Left kidney (tissue), 8 donors: Measurements from ENCODE around the gene FAHD1. TPM values are rescaled to one million over a fixed set of nuclear protein-coding genes. Genes with fewer than 3 reads are reported as not detected.

Experiments used
- DNase-seq: peaks from one replicate; pipeline ENCODE4 v3.0.0-alpha.2; 2013
- long read RNA-seq, 8 donors: transcript quantifications; one replicate each; lab custom pipeline, GENCODE V29; 2026
- polyA plus RNA-seq: library from polyadenylated mRNA; unstranded; fragments of 120-200 nt; gene quantifications from one replicate; pipeline ENCODE4 v1.2.1, GENCODE V29; 2013; ENCODE audit not compliant: insufficient read length

FAHD1 gene
- polyA plus RNA-seq: 35.5 TPM
- long read RNA-seq, donor 1, transcript FAHD1-203 (1 exons, 1,974 nt): major isoform, 87 of 88 reads
- long read RNA-seq, donor 1, partial matches to known transcripts: 0 of 88 reads
- long read RNA-seq, donor 1, other reads (novel, unspliced or antisense): 0 of 88 reads
- long read RNA-seq, donor 2, transcript FAHD1-203 (1 exons, 1,974 nt): major isoform, 44 of 46 reads
- long read RNA-seq, donor 2, partial matches to known transcripts: 0 of 46 reads
- long read RNA-seq, donor 2, other reads (novel, unspliced or antisense): 0 of 46 reads
- long read RNA-seq, donor 3, transcript FAHD1-203 (1 exons, 1,974 nt): major isoform, 41 of 42 reads
- long read RNA-seq, donor 3, partial matches to known transcripts: 0 of 42 reads
- long read RNA-seq, donor 3, other reads (novel, unspliced or antisense): 0 of 42 reads
- long read RNA-seq, donor 4, transcript FAHD1-203 (1 exons, 1,974 nt): major isoform, 17 of 17 reads
- long read RNA-seq, donor 4, partial matches to known transcripts: 0 of 17 reads
- long read RNA-seq, donor 4, other reads (novel, unspliced or antisense): 0 of 17 reads
- long read RNA-seq, donor 5, transcript FAHD1-203 (1 exons, 1,974 nt): major isoform, 79 of 81 reads
- long read RNA-seq, donor 5, partial matches to known transcripts: 0 of 81 reads
- long read RNA-seq, donor 5, other reads (novel, unspliced or antisense): 0 of 81 reads
- long read RNA-seq, donor 6, transcript FAHD1-203 (1 exons, 1,974 nt): major isoform, 68 of 68 reads
- long read RNA-seq, donor 6, partial matches to known transcripts: 0 of 68 reads
- long read RNA-seq, donor 6, other reads (novel, unspliced or antisense): 0 of 68 reads
- long read RNA-seq, donor 7, transcript FAHD1-203 (1 exons, 1,974 nt): major isoform, 60 of 63 reads
- long read RNA-seq, donor 7, partial matches to known transcripts: 0 of 63 reads
- long read RNA-seq, donor 7, other reads (novel, unspliced or antisense): 0 of 63 reads
- long read RNA-seq, donor 8, transcript FAHD1-203 (1 exons, 1,974 nt): major isoform, 30 of 30 reads
- long read RNA-seq, donor 8, partial matches to known transcripts: 0 of 30 reads
- long read RNA-seq, donor 8, other reads (novel, unspliced or antisense): 0 of 30 reads

DNA sequence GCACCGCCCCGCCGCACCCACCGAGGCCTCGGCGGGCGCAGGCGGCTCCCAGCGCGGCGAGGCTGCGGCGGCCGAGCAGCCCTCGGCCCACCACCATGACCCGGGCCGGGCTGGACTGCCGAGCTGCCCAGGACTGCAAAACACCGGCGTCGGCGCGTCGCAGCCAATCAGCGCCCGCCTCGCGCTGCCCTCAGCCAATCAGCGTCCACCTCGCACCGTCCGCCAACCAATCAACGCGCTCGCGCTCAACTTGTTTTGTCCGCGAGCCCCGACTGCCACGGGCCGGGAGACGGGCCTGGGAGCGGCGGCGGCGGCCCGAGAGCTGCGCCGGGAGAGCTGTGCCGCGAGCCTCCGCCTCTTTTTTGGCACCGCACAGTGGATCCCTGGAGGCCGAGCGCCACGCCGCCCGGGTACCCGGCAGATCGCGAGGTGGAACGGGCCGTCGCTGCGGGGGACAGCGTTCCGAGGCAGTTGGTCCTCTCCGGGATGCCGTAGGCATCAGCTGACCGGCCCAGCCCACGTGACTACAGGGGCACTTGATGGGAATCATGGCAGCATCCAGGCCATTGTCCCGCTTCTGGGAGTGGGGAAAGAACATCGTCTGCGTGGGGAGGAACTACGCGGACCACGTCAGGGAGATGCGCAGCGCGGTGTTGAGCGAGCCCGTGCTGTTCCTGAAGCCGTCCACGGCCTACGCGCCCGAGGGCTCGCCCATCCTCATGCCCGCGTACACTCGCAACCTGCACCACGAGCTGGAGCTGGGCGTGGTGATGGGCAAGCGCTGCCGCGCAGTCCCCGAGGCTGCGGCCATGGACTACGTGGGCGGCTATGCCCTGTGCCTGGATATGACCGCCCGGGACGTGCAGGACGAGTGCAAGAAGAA lies at the start of gene FAHD1, which contains the start of gene HAGH:
Gene FAHD1 (plus strand): TSS at position 516 of the 883 bp plus-strand sequence. CDS start 33 bp downstream, at position 549.
Gene HAGH (minus strand): TSS at position 135 of the 883 bp plus-strand sequence. CDS start 38 bp downstream, at position 97.
- DNase-seq: peak; percentile 92

DNA sequence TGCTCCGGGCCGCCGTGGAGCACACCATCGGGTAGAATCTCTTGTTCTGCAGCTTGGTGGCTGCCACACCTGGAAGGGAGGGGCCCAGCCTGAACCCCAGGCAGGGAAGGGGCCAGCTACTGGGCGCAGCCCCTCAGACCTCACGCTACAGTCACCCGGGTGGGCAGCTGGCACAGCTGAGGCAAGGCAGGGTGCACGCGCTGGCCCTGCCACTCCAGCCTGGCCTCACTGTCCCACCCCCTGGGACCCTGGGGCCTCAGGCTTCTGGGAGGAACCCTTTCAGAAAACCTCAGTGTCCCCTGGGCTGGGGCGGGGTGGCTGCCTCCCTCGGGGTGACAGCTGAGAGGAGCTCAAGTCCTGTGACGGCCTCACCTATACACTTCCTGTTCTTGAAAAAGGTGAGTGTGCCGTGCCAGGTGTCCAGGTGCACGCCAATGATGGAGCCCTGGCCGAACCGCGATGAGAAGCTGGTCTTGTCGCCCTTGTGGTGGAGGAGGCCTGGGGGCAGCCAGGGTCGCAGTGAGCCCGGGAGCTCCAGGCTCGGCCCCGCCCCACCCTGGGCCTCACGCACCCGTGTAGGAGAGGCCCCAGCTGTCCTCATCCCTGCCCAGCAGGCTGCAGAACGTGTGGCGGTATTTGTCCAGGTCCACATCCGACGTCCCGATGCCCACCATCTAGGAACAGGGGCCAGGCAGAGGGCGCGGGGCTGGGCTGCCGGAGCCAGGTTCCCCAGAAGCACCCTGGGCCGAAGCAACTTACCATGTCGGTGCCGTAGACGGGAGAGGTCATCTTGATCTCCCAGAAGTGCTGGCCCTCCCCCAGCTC lies 49.4 kb upstream of the FAHD1 start:
- DNase-seq: no peak

DNA sequence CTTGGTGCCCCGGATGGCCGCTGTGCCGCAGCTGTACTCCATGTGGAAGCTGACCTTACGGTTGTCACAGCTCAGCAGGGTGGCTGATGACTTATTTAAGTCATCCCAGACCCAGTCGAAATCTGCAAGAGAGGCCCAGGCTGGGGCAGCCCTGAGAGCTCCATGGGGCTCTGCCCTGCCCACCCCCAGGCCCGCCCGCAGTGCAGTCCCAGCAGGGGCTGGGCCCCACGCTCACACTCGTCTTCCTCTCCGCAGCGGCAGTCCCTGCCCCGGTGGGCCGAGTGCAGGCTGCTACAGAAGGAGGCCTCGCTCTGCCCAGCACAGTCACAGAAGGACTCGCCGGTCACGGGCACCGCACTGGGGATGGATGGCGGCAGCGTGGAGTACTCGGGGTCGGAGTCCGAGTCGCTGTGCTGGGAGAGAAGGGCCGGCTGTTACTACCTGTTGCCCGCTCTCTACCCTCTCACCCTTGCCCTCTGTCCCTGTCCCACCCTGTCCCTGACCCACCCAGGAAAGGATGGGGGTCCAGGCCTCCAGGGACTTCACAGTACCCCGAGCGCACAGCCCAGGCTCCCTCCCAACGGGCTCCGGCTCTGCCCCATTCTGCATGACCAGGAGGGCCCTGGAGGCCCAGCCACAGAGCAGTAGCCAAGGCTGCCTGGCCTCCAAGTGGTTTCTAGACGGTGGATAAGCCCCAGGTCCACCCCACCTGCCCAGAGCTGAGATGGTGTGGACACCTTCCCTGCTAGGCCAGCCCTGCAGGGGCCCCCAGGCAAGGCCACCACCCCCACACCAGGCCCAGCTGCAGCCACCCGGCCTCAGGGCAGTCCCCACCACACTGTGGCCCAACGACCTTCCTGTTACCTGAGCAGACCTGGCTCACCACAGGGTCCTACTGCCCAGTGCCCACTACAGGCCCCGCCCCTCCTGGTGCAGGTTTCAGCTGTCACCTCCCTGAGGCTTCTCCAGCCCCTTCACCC lies 48.5 kb upstream of the FAHD1 start:
- DNase-seq: no peak

DNA sequence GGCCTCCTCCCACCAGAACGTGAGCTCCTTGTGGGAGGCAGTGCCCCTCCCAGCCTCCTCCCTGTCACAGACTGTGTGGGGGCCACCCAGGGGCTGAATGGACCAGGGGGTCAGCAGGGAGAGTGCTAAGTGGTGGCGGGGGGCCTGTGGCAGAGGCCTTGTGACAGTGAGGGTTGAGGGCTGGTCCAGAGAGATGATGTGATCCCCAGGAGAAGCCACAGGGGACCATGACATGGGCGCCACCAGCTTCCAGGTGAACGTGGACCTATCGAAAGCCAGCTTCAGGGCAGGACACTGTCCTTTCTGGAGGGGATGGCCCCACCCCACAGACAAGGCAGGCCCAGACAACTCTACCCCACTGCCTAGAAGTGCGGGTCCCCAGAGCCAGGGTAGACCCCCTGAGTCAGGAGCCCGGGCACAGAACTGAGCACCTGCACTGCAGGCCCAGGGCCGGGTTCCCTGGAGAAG lies 47.7 kb upstream of the FAHD1 start:
- DNase-seq: no peak

DNA sequence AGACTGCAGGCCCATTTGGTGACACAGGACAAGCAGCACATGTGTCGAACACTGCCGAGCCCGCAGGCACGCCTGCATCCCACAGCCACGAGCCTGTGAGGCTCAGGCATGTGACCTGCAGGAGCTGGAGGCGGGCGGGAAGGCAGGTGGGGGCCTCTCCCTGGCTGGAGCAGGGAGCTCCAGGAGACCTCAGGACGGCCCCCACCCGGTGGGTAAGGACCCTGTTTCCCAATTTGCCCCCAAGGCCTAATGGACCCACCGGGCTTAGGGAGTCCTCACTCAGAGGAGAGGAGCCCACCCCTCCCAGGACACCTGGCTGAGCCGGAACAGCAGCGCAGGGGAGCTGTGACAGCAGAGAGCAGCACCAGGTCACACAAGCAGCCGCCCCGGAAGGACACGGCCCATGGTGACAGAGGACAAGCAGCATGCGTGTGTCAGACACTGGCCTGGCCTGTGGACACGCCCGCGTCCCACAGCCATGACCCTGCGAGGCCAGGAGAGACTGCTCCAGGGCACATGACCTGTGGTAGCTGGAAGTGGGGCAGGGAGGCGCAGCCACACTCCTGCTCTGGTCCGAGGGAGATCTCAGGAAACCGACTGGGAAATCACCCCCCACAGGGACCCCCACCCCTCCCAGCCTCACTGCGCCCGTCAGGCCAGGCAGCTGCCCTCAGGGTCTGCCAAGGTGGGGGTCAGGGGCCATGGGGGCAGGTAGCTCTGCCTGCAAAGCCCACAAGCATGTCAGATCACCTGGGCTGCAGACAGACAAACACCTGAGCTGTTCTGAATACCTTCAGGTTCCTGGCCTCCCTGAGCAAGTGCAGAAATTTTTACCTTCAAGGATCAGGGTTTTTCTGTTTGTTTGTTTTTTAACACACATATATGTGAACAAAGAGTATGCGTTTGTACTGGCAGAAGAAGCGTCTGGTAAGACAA lies 47.0 kb upstream of the FAHD1 start:
- no peak for DNase-seq

DNA sequence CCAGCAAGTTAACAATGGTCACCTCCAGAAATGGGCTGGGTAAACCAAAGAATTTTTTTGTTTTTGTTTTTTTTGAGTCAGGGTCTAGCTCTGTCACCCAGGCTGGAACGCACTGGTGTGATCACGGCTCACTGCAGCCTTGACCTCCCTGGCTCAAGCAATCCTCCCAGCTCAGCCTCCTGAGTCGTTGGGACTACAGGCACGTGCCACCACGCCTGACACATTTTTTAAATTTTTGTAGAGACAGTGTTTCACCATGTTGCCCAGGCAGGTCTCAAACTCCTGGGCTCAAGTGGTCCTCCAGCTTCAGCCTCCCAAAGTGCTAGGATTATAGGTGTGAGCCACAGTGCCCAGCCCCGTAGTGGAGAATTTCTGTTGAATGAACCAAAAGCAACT lies 46.3 kb upstream of the FAHD1 start:
- no peak for DNase-seq

DNA sequence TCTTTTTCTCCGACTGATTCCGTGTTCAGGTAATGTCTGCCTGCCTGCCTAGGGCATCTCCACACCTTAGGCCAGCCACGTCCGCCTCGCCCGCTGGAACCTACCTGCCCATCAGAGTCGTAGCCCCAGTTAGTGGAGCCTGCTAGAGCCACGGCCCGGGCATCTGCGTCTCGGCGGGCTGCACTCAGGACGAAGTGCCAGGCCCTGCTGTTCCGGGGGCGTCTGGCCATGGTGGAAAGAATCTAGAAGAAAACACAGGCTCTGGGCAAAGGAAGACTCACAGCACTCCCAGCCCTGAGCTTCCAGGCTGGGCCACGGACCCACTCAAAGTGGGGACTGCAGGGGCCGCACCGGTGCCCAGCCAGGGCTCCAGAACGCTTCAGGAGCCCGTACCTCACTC lies 45.8 kb upstream of the FAHD1 start:
- DNase-seq: no peak

DNA sequence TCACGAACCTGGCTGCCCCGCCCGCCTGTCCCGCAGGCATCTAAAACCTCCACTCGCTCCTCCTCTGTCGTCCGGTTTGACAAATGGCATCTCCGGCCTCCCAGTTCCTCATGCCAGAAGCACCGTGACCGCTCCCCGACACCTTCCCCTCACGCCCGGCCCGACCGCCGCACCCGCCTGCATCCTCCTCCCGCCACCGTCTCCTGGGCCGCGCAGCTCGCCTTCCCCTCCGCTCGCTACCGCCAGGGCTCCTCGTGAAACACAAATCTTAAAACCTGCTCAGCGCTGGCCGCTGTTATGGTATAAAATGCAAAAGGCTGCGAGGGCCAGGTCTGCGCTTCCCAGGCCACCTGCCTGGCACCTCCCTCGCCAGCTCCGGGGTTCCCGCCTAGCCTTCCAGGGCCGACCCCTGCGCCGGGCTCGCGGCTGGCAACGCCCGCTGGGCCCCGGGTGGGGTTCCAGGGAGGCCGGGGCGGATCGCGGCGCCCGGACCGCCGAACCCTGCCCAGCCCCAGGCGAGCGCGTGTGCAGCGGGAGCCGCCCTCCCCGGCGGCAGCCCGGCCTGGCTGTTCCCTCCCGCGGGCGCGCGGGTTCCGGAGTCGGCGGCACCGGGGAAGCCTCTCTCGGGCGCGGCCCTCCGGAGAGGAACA lies 45.1 kb upstream of the FAHD1 start:
- DNase-seq: no peak

DNA sequence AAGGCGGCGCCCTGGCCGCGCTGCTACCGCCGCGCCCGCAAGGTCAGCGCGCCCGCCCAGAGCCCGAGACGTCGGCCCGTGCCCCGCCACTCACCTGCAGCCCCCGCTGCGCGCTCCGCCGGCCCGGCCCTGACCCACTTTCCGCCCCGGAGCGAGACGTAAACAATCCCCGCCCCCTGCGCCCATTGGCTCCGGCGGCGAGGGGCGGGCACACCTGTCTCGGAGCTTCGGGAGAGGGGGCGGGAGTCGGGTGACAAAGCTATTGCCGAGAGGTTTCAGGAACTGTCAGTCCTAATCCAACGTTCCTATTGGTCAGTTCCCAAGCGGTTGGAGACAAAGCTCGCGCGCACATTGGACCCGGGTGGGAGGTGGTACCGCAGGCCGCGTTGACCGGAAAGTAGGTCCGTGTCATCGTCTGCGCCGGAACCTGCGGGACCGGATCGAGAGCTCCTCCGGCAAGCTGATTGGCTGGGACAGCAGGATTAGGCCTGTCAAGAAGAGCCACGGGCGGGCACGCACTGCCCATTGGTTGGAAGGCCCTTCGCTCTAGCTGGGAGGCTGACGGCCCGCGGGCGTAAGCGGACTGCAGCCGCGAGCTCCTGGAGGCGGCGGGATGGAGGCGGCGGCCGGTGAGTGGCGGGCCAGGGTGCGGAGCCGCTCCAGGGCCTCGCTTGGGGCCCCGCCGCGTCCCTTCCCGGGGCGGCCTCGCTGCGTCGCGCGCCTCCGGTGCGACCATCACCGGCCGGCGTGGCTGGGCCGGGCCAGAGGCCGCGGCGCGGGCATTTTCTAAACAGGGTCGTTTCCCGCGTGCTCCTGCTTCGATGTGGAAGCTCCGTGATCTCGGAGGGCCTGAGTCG lies 44.4 kb upstream of the FAHD1 start, which contains the start of the genes NUBP2 and SPSB3:
Gene NUBP2 (plus strand): TSS at position 553 of the 857 bp plus-strand sequence. CDS start 61 bp downstream, at position 614.
Gene SPSB3 (minus strand): TSS at position 164 of the 857 bp plus-strand sequence. CDS start 1,088 bp downstream, outside the sequence.
- DNase-seq: peak; percentile 100

DNA sequence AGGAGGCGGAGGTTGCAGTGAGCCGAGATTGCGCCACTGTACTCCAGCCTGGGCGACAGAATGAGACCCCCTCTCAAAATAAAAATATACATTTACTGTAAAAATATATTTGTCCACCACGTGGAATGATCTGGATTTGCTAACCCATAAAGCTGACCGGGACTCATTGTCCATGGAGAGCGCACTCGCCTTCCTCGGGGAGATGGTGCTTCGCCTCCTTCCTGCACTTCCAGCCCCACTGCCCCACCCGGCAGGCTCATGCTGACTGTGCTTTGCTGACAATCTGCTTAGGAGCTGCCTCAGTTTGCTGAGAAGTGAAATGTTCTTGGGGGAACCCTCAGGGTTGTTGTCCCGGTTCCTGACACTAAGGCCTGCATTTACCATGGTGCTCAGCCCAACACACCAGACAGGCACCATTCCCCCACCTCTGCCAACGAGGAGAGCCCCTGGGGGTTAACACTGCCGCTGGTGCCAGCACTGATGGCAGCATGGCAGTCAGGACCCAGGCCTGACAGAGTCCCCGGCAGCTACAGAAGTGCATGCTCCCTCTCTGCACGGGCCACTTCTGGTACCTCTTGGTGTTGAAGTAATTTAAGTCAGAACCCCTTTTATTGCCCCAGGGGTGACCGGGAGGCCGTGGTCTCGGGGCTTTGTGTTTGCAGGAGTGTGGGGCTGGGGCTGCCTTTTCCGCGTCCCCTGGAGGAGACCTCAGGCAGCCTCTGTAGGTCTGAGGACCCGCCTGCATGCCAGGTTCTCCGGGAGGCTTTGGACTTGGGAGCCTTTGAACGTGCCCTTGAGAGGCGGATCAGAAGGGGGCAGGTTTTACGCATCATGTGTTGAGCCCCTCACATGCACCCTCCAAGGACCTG lies 41.8 kb upstream of the FAHD1 start:
- DNase-seq: no peak

DNA sequence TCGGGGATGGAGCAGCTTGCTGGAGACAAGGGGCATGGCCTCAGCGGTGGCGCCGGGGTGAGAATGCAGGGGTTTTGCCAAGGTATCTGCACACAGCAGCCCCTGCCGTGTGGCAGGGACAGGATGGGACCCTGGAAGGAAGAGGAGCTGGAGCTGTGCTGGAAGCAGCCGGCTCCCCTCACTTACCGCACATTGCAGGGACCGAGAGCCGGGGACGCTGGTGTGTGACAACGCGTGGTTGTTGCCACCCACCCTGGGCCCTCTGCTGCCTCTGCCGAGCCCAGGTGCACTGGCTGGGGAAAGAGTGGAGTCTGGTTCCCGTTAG lies 41.2 kb upstream of the FAHD1 start:
- no peak for DNase-seq

DNA sequence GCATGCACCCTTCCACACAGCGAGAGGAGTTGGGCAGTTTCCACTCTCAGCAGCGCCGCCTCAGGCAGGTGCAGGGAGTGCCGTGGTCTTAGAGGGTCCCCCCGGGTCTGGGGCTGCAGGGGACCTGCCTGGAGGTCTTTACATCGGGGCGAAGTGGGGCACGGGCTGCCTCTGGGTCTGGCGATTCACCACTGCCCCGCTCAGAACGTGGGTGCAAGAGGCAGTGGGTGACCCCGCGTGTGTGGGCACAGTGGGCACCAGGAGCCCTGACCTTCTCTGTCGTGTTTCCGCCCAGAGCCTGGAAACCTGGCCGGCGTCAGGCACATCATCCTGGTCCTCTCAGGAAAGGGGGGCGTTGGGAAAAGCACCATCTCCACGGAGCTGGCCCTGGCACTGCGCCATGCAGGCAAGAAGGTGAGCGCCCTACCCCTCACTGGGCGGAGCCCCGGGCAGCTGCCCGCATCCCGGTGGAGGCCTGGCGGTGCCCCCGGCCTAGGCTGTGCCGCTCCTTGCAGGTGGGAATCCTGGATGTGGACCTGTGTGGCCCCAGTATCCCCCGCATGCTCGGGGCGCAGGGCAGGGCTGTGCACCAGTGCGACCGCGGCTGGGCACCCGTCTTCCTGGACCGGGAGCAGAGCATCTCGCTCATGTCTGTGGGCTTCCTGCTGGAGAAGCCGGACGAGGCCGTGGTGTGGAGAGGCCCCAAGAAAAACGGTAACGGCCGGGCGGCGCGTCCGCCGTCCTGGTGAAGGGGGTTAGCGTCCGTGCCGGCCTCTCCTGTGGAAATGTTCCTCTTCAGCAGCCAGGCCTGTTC lies 40.6 kb upstream of the FAHD1 start:
- DNase-seq: no peak

DNA sequence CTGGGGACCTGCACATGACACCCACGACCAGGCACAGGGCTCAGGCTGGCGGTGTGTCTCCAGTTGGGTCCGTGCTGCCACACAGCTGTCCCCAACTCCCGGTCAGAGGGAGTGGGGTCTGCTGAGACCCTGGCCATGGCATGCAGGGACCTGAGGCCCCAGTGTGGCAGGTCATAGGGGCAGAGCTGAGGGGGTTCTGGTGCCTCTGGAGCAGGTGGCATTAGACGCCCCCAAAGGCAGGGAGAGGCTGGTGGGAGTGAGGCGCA lies 40.0 kb upstream of the FAHD1 start:
- DNase-seq: no peak

DNA sequence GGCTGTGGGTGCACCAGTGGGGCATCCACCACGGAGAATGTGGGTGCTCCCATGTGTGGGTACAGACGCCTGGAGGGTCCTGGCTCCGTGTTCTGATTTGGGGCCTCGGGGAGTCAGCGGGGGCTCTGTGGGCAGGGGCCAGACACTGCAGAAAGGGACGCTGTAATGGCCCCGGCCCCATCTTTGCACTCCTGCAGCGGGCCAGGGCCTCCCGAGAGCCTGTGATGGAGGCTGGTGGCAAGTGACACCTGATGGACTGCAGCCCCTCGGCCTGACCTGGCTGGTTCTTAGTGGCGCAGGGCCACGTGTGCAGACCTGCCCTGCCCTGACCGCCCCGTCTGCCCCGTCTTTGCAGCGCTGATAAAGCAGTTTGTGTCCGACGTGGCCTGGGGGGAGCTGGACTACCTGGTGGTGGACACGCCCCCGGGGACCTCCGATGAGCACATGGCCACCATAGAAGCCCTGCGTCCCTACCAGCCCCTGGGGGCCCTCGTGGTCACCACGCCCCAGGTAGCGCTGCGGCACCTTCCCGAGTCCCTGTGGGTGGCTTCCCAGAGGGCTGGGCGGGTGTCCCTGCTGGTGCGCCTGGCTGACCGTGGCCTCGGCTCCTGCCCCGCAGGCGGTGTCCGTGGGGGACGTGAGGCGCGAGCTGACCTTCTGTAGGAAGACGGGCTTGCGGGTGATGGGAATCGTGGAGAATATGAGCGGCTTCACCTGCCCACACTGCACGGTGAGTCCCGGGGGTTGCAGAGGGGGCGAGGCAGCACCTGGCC lies 39.5 kb upstream of the FAHD1 start:
- DNase-seq: no peak
